ENCODE measurements around the gene SBSN.

Gene SBSN

DNA sequence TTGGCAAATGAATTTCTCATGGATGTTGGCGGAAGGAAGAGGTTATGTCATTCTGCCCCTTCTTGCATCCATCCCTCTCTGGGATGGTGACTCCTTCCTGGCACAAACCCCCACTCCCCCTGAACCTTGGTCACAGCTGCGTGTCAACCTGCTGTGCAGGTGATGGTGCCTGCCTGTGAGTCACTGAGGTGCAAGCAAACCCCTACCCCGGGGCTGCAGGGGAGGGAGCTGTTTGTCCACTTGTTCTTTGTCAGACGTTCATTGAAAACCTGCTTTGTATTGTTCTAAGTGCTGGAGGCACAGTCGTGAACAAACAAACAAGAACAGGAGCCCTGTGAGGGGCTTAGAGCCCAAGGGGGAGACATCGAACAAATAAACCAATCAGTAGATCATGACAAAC is 3.2 kb upstream of the SBSN start:
- no peak for DNase-seq

DNA sequence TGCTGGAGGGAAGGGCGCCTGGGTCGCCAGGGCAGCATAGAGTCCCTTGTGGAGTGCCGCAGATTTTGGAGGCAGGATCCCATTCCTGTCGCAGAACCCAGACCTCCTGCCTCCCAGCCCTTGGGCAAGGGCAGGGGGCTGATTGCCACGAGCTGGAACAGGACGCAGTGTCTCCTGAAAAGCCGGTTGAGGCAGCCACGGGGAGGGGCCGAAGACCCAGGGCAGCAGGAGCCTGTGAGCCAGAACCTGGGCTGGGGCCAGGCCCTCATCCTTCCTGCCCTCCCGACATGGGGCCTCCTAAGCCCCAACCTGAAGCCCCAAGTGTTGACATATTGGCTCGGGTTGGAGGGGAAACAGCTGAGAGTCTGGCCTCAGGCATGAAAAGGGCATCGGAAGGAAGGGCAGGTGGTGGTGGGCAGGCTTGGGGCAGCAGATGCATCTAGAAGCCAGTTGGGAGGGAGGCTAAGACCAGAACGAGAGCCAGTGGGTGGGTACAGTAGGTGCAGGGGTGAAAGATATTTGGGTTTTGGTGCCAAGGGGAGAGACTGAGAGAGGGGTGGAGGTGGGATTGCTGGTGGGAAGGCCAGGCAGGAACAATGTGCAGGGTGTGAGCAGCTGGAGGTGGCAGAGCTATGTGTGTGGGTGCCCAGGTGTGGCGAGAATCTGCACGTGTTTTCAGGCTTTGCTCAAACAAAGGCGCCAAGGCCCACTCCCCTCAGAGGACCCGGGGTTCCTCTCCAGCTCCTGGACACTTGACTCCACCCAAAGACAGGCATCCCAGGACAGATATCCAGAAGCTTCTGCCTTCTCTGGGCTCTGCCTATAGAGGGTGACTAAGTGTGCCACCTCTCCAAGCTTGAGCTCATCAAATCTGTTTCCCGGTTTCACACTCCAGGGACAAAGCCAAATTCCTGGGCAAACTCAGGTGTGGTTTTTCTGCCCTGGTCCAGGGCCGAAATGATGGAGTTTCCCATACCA is 1.4 kb upstream of the SBSN start:
- DNase-seq: no peak

DNA sequence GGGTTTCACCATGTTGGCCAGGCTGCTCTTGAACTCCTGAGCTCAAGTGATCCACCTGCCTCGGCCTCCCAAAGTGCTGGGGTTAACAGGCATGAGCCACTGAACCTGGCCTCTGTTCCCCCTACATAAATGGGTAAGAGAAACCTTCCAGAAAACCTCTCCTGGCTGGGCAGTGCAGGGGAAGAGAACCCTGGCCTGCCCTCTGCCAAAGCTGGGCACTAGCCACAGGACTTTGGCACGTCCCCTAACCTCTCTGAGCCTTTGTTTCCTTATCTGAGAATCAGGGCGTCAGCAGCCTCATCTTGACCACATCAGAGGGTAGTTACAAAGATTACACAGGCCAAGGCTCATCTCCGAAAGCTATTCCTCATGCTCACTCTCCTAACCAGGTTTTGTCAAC is 2.2 kb downstream of the SBSN start:
- no peak for DNase-seq

DNA sequence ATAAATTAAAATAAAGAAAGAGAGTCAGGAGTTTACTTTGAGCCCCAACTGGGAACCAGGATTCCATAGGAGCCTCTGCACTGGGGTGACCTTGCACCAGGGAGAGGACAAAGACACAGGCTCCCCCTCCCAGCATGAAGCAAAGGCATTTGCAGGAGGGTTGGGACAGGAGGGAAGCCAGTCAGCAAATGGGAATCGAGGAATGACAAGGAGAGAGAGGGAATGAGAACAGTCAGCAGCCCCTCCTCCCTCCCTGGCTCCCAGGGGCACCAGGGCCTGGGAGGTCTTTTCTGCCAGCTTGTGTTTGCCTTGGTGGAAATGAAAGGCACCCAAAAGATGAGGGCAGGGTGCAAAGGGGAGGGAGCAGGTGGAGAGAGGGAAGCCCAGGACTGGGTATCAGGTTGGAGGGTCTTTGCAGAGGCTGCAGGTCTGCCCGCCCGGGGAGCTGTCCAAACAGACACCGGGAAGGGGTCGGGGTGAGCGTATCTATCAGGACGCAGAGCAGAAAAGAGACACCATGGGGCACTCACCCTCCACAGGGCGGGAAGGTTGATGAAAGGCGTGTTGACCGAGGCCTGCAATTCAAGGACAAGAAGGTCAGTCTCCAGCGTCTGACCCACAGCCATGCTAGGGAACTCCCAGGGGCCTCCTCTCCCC is 3.8 kb downstream of the SBSN start:
- no peak for DNase-seq

GRCh38 chr19:35522745-35523327 is 5.3 kb downstream of the SBSN start:
- no peak for DNase-seq

DNA sequence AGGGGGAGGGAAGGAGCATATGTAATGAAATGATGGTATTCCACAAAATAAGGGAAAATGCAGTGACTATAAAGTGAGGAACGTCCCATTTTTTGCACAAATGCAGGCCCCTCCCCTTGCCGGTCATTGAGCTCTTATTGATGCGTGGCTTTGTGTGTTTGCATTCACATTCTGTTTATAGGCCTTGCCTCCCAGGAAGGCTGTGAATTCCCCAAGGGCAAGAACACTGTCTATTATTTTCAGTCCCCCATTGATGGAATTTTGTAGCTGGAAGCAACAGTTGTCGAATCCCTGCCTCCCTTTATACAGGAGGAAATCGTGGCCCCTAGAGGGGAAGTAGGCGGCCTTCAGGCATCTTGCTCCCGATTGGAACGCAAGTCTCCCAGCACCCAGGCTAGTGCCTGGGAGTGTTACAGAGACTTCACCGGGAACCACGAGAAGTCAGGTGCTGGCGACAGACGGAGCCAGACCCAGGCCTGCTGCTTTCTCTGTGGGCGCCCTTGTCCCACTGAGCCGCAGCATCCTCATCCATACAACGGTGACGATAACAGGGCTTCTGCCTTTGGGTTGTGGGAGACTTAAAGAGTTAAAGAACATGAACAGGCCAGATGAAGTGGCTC is 6.9 kb downstream of the SBSN start:
- DNase-seq: no peak

GRCh38 chr19:35519291-35519690 is 8.8 kb downstream of the SBSN start:
- DNase-seq: no peak

- DNase-seq: no peak
Observed at GRCh38 chr19:35518313-35518712, 9.8 kb downstream of the SBSN start.

- no peak for DNase-seq
Observed at GRCh38 chr19:35517342-35517741, 10.8 kb downstream of the SBSN start.

DNA sequence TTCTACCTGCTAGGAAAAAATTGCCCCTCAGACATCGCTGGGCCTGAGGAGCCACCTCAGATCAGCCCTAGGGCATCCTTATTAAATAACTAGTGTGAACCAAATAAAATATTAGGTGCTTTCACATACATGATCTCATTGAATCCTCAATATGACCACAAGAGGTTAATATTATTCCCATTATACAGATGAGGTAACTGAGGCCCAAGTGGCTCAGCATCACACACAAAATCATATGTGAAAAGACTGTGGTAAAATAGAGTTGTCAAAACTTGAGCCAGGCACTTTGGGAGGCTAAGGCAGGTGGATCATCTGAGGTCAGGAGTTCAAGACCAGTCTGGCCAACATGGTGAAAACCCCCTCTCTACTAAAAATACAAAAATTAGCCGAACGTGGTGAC is 11.8 kb downstream of the SBSN start:
- no peak for DNase-seq

DNA sequence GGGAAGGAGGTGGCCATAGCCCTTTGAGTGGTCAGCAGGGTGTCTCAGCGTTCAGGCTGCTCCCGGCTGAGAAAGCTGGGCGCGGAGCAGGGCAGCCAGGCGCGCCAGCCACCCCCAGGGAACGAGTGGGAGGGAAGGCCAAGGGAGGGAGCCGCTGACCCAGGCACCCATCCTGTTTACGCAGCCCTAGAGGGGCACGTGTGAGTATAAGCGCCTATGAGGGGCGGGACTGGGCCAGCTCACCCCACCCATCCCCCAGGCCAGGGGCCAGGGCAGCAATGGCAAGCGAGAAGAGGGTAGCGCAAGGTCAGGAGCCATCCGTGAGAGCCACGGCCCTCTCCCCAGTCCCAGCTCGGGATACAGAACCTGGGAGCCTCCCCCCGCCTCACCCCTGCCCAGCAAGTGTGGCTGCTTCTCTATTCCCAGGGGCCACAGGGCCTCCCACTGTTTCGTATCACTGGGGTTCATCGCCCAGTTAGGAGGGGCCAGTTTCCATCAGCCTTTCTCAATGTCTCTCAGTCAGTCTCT is 13.8 kb downstream of the SBSN start:
- no peak for DNase-seq

DNA sequence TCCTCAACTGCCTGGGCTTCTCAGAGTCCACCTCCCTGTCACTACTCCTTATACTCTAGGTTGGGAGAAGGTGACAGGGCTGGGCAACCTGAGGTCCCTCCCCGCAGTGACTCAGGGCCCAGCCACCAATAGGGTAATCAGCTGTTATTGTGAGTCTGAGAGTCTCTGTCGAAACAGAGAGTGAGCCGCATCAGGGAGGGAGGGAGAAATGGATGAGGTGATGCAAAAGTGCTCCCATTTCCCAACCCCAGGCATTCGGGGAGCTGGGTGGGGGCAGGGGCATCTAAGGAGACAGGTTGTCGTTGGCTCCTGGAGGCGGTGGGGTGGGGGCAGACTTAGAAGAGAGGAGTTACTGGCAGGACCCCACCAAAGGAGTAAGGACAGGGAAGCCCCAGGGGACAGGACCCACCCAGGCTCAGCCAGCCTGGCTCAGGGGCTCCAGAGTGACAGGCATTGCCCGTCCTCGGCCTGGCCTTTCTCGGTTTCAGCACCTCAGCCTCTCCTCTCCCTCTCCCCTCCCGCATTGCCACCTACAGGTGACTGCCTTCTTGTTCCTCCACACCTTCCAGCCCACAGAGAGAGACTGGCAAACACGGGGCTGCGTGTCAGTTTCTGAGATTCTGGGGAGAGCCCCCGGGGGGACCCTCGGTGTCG is 14.4 kb downstream of the SBSN start, which contains the start of gene DMKN:
TSS of gene DMKN (minus strand) at position 22 of the 654 bp plus-strand sequence. CDS start 174 bp downstream, outside the sequence.
- no peak for DNase-seq

GRCh38 chr19:35512831-35513627 is 15.1 kb downstream of the SBSN start:
- DNase-seq: no peak

- no peak for DNase-seq
Observed at GRCh38 chr19:35511337-35511736, 16.8 kb downstream of the SBSN start.

DNA sequence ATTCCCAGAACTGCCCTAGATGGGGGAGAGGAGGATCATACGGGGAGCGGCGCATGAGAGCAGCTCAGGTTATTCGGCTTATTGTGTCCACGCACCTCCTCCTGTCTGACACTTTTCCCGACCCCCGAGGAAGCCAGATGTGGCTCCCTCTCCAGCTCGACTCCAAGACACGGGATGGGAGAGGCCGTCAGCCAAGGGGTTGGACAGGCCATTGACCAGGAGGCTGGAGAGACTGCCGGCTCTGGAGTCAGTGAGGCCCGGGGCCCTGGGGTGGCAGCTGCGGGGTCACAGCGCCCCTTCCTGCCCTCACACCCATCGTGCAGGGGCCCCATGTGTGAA is 17.5 kb downstream of the SBSN start:
- DNase-seq: no peak

- DNase-seq: peak; percentile 40
Observed at GRCh38 chr19:35509861-35510625, 18.1 kb downstream of the SBSN start.

GRCh38 chr19:35509018-35509652 is 19.0 kb downstream of the SBSN start:
- no peak for DNase-seq

- DNase-seq: no peak
Observed at GRCh38 chr19:35508129-35508528, 20.0 kb downstream of the SBSN start.

DNA sequence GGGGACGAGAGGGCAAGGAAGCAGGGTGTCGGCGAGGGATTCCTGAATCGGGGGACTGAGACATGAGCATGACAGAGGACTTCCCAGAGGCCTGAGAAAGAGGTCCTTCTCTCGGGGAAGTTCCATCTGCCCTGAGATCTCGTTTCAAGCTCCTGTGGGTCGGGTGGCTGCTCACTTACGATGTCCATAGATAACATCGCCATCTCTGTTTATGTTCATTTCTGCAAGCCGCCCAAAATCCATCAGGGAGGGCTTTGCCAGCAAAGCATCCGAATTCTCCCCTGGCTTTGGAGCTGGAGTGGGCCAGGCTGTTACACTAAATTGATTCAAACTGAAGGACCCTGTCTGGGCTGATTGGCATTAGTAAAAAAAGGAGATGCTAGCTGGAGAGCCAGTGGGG is 20.6 kb downstream of the SBSN start:
- no peak for DNase-seq

DNA sequence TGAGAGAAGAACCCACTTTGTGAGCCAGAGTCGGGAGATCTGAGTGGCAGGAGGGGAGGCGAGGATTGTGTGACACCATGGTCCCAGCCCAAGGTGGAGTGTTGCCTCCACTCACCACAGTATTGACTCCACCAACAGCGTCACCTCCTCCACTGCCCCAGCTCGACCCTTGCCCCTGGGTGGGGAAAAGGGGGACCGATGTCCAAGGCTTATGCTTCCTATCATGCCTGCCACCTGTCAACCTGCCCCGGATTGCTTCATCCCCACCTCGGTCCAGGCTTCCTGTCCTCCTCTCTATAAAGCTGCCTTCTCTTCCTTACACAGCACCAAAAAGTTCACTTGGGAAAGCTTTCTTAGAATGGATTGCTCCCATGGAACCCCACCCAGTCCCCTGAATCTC is 22.1 kb downstream of the SBSN start:
- no peak for DNase-seq
